LNCAP (cell line): ENCODE measurements around the gene ICOS.

Experiments
- TF ChIP-seq, protein P1 (sequence below): fragments of 450-650 bp; IDR thresholded peaks from 2 replicates; pipeline ENCODE4 v1.5.1; 2017; ENCODE audit warnings: mild to moderate bottlenecking

The ICOS gene

DNA sequence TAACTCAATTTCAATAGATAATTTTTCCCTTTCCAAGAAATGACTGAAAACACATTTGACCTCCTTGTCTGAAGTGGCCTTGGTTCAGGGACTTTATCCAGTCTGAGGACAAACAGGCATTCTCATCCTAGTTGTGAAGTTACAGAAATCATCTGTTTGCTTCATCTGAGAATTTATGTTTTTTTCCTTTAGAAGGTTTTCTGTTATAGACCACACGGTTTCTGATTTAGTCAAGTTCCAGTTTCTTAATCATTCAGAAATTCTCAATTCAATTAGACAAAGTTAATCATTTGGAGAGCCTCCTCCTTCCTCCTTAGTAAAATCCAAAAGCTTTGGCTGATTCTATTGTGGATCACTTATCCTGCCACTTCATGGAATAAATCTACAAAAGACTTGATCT lies 60.9 kb downstream of the ICOS start:
- TF ChIP-seq, protein P1, sequence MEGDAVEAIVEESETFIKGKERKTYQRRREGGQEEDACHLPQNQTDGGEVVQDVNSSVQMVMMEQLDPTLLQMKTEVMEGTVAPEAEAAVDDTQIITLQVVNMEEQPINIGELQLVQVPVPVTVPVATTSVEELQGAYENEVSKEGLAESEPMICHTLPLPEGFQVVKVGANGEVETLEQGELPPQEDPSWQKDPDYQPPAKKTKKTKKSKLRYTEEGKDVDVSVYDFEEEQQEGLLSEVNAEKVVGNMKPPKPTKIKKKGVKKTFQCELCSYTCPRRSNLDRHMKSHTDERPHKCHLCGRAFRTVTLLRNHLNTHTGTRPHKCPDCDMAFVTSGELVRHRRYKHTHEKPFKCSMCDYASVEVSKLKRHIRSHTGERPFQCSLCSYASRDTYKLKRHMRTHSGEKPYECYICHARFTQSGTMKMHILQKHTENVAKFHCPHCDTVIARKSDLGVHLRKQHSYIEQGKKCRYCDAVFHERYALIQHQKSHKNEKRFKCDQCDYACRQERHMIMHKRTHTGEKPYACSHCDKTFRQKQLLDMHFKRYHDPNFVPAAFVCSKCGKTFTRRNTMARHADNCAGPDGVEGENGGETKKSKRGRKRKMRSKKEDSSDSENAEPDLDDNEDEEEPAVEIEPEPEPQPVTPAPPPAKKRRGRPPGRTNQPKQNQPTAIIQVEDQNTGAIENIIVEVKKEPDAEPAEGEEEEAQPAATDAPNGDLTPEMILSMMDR: no peak

DNA sequence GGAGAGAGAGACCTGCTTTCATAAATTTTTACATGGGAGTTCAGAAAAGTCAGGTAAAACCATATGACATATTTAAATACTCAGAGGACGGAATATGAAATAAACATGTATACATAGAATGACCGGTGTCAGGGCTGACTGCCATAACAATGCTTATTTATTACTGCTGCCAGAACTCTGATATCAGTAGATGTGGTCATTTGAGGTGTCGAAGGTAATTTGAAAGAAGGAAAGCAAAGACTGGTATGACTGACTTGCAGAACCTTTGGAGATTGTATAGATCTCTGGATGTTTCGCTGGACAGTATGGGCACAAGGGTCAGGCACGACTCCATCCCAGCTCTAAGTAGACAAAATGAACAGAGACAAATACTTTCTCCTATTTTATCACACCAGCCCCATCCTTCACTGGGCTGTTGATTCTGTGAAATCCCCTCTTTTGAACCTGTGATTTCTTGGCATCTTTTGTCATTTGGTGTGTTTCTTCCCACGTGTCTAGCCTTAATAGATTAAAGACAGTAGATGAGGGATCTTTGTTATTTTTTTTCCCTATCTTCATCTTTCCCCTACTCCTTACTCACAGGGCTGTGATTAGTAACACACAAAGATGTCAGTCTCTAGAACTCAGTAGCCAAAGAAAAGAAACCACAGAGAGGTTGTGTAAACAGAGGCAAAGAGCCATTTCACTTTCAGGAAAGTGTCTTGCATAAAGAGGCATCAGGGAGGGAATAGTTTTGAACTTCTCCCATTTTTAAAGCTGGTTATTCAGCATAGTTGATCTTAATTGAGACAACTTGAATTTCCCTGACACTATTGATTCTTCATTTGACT lies 61.6 kb downstream of the ICOS start:
- TF ChIP-seq, protein P1: no peak

DNA sequence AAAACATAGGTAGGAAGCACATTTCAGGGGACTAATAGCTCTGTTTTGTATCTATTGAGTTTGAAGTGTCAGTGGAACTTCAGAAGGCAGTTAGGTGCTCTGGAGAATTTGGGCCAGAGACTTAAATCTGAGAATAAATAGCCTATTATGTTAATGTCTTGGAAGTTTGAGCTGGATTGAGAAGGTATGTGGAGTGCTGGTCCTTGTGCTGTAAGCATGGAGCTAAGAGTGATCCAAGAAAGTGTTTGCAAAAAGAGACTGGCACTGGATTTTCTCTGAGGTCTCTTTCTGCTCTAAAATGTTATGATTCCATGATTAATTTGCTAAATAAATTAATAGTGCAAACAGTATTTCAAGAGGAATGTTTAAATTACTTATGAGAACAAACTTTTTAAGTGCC lies 63.3 kb downstream of the ICOS start:
- TF ChIP-seq, protein P1: no peak

DNA sequence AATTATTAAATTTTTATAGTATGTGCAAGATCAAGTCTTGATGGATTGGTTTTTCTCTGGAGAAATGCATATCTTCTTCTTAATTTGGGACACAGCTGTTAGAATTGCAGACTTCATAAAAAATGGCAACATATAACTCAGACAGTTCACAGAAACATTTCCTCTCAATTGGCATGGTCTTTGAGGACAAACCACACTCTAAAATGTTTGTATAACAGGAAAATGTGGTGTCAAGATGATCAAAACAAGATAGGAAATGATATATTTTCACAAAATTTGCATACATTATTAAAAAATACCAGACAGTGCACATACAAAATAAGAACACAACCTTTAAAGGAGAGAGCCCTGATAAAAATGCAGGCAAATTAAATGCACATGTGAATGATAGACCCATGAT lies 63.9 kb downstream of the ICOS start:
- TF ChIP-seq, protein P1: no peak

DNA sequence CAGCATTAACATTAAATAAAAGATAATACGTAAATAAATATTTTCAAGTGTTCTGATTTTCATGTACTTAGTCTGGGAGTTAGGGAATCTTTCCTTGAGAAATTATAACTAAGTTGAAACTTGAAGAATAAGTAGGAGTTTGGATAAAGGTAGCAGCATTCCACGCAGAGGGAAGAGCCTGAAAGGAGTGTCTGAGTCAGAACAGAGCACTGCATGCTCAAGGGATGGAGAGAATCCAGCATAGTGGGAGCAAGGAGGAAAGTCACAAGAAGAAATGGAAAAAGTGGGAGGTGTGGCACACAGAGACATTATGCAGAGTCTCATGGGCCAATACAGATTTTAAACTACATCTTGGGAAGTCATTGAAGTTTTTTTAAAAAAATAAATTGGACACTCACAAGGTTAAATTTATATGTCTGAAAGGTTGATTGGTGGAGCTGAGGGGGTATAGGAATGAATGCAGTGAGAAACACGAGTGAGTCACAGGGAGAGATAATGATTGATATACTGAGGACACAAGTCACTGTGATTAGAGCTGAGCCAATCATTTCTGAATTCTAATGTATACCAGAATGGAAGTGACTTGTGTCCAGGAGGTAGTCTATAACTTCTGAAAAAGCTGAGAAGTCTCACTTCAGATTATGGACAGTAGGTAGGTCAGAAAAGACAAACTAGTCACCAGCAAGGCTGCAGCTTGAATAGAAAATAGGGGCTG lies 66.9 kb downstream of the ICOS start:
- TF ChIP-seq, protein P1: no peak

DNA sequence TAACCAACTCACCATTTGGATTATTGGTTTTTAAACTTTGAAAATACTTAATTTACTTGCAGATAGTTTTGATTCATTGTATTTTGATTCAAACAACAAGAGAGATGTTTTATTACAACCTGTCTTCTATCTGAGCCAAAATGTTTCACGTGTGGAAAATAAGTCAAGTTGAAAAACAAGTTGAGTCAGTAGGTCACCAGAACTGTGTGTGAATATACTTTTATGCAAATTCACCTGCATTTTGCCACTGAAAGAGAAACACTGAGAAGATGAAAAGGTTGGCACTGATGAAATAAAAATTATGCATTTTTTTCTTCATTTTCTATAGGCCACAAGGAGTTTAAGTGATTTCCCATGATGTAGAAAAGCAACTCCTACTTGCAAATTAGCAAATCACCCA lies 68.3 kb downstream of the ICOS start:
- TF ChIP-seq, protein P1: no peak

DNA sequence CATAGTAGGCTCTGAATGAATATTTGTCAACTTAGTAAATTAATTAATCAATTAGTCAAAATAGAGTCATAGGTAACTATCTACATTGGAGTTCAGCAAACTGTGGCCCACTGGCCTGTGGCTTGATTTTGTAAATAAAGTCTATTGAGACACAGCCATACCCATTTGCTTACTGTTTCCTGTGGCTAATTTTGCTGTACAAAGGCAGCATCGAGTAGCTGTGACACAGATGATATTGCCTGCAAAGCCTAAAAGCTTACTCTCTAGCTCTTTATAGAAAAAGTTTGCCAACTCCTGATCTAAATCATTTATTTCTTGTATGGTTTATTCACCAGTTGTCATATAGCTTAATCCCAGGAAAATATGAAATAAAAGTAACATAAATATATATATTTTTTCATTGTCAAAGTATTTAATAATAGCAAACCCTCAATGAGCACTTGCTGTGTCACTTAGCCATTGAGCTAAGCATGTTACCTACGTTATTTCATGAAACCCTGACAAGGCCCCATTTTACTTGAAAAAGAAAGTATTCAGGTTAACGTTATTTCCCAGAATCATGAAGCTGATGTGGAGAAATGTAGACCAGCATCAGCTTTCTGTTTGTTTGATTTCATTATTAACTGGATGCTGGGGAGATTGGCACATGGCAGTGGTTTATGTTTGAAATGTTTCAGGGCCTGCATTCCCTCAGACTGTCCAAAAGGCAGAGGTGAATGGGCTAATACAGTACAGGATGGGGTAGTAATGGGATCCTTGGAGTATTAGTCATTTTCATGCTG lies 69.6 kb downstream of the ICOS start:
- TF ChIP-seq, protein P1: no peak
